Measurements from ENCODE around the gene PACRG.

DNA sequence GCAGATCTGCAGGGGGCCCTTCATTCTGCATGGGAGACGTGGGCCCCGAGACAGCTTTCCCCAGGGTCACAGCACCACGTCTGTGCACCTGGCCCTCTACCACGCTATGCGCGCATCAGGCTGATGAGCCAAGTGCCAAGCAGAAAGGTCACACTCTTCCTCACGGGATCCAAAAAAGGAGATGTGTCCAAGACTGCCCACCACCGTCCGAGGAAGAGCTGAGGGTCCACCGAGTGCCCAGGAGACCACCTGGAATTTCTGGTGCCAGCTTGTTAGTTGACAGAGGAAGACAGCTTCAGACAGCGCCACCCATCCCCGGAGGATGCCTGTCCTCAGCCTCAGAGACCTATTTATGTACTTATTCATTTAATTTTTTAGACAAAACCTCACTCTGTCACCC, 609.2 kb downstream of the PACRG start:
- TF ChIP-seq, protein P1, sequence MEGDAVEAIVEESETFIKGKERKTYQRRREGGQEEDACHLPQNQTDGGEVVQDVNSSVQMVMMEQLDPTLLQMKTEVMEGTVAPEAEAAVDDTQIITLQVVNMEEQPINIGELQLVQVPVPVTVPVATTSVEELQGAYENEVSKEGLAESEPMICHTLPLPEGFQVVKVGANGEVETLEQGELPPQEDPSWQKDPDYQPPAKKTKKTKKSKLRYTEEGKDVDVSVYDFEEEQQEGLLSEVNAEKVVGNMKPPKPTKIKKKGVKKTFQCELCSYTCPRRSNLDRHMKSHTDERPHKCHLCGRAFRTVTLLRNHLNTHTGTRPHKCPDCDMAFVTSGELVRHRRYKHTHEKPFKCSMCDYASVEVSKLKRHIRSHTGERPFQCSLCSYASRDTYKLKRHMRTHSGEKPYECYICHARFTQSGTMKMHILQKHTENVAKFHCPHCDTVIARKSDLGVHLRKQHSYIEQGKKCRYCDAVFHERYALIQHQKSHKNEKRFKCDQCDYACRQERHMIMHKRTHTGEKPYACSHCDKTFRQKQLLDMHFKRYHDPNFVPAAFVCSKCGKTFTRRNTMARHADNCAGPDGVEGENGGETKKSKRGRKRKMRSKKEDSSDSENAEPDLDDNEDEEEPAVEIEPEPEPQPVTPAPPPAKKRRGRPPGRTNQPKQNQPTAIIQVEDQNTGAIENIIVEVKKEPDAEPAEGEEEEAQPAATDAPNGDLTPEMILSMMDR (IDR thresholded peaks at IDR 0.05): no peak
- TF ChIP-seq POLR2A (IDR thresholded peaks at IDR 0.05): no peak

Measured in testis (tissue), 2 donors.